K562 (cell line): ENCODE data around the gene DHX35. TPM values are rescaled to one million over a fixed set of nuclear protein-coding genes. Genes with fewer than 3 reads are reported as not detected.

ENCODE experiments used
- ATAC-seq: fragments of 200-7000 bp; cut with Tn5 transposase; 3 replicates; pipeline ENCODE4 v1.9.1; 2020; ENCODE audit warnings: moderate library complexity
- BruUV-seq: library from RNA; stranded (reverse); fragments of 400-500 nt; replicated peaks from 2 replicates; lab custom pipeline; 2021; lab: Mats Ljungman, UMichigan
- CTCF ChIA-PET: fragments of 300-600 bp; formaldehyde crosslinking; extraction: SDS; loops from one replicate; lab custom pipeline; 2021; ENCODE audit warnings: low intra/inter-chr PET ratio; lab: Yijun Ruan, JAX
- POLR2A ChIA-PET: fragments of 300-600, 350-650 bp; sonication (Branson Sonifier 250); formaldehyde crosslinking; extraction: SDS; loops from one replicate; lab custom pipeline; 2021; ENCODE audit warnings: antibody characterized with exemption, inconsistent platforms; lab: Yijun Ruan, JAX
- DNase-seq, 4 experiments: peaks; one replicate each; pipeline versions ENCODE4 v3.0.0 to v3.0.0-alpha.2; 2011 to 2018; ENCODE audit warnings: low spot score in 3 of 4, mixed read lengths in 3 of 4; ENCODE audit errors: extremely low read depth in 1 of 4
- FAIRE-seq: peaks from 2 replicates; lab custom pipeline; 2011; peaks lifted over from hg19 to GRCh38; lab: Jason Lieb, UNC
- H2AFZ ChIP-seq: 2 replicates; pipeline ENCODE4 v1.6.0; 2011; ENCODE audit warnings: low read depth, low read length, control low read depth, inconsistent platforms
- H3K27ac ChIP-seq: fragments of 200-600 bp; 3 replicates; pipeline ENCODE4 v1.8.0; 2011; ENCODE audit warnings: low read depth, mild to moderate bottlenecking, control low read depth, inconsistent platforms, low read length, moderate library complexity, mixed read lengths; ENCODE audit errors: extremely low read depth
- H3K27me3 ChIP-seq, 2 experiments: fragments of 300-600 bp in 1 of 2; 2 replicates in 1 of 2; 3 replicates in 1 of 2; pipeline versions ENCODE4 v1.6.0 to v1.8.0; 2011; ENCODE audit warnings: inconsistent platforms in 2 of 2, low read length in 2 of 2, mild to moderate bottlenecking in 1 of 2, mixed read lengths in 1 of 2, moderate library complexity in 1 of 2; ENCODE audit not compliant: control insufficient read depth in 2 of 2, insufficient read depth in 2 of 2
- H3K36me3 ChIP-seq: fragments of 300-600 bp; 3 replicates; pipeline ENCODE4 v1.8.0; 2011; ENCODE audit warnings: mild to moderate bottlenecking, low read length, inconsistent platforms; ENCODE audit not compliant: control insufficient read depth, insufficient read depth
- H3K4me1 ChIP-seq, 2 experiments: fragments of 200-600 bp in 1 of 2; replicated peaks in 1 of 2; 2 replicates in 1 of 2; 3 replicates in 1 of 2; pipeline versions ENCODE4 v1.5.1 to v1.8.0; 2011; ENCODE audit warnings: inconsistent platforms in 2 of 2, low read length in 2 of 2, mild to moderate bottlenecking in 1 of 2, mixed read lengths in 1 of 2, moderate library complexity in 1 of 2; ENCODE audit not compliant: control insufficient read depth in 2 of 2, insufficient read depth in 2 of 2
- H3K4me2 ChIP-seq: 2 replicates; pipeline ENCODE4 v1.6.1; 2011; ENCODE audit warnings: low read length, control low read depth, inconsistent platforms, mixed read lengths; ENCODE audit not compliant: insufficient read depth
- H3K4me3 ChIP-seq: fragments of 200-600 bp; sonication (generic), shearing (Covaris generic); 2 replicates; pipeline ENCODE4 v1.5.1; 2016; ENCODE audit warnings: control low read depth, inconsistent platforms
- H3K79me2 ChIP-seq: fragments of 200-600 bp; 3 replicates; pipeline ENCODE4 v1.8.0; 2011; ENCODE audit warnings: low read length, inconsistent platforms; ENCODE audit not compliant: control insufficient read depth, insufficient read depth
- H3K9ac ChIP-seq, 2 experiments: 2 replicates each; pipeline versions ENCODE4 v1.6.0 to v1.6.1; 2011; ENCODE audit warnings: low read depth in 2 of 2, low read length in 2 of 2, control low read depth in 1 of 2, inconsistent platforms in 1 of 2, mild to moderate bottlenecking in 1 of 2, mixed read lengths in 1 of 2; ENCODE audit not compliant: insufficient read depth in 1 of 2
- H3K9me1 ChIP-seq: one replicate; pipeline ENCODE4 v1.6.0; 2011; ENCODE audit warnings: inconsistent platforms, mild to moderate bottlenecking, low read length, moderate library complexity; ENCODE audit not compliant: control insufficient read depth, insufficient read depth
- H3K9me3 ChIP-seq: replicated peaks from 2 replicates; pipeline ENCODE4 v1.5.1; 2011; ENCODE audit warnings: low read depth, low read length, inconsistent platforms; ENCODE audit not compliant: control insufficient read depth, insufficient read depth
- H4K20me1 ChIP-seq: replicated peaks from 2 replicates; pipeline ENCODE4 v1.6.1; 2011; ENCODE audit warnings: low read length, inconsistent platforms, mixed read lengths; ENCODE audit not compliant: control insufficient read depth, insufficient read depth
- BRD9 ChIP-seq: fragments of 450-650 bp; IDR thresholded peaks from 2 replicates; pipeline ENCODE4 v1.6.1; 2018; ENCODE audit warnings: low read depth; ENCODE audit not compliant: partially characterized antibody
- HDAC2 ChIP-seq: fragments of 450-650 bp; IDR thresholded peaks from 2 replicates; pipeline ENCODE4 v1.6.1; 2016; ENCODE audit warnings: mild to moderate bottlenecking
- HINFP ChIP-seq: fragments of 450-650 bp; conservative IDR thresholded peaks from 2 replicates; pipeline ENCODE4 v1.6.1; 2016; ENCODE audit warnings: missing genetic modification characterization, low read depth, mild to moderate bottlenecking, control low read depth, missing compliant biosample characterization
- NONO ChIP-seq, 2 experiments: fragments of 200-400 bp in 1 of 2; fragments of 450-650 bp in 1 of 2; formaldehyde crosslinking in 1 of 2; IDR thresholded peaks; 2 replicates each; pipeline ENCODE4 v1.6.1; 2017; ENCODE audit warnings: low read depth in 2 of 2, mild to moderate bottlenecking in 2 of 2, moderate library complexity in 2 of 2, low read length in 1 of 2
- SMARCA4 ChIP-seq: fragments of 450-650 bp; IDR thresholded peaks from 2 replicates; pipeline ENCODE4 v1.6.1; 2016
- SMARCC2 ChIP-seq: fragments of 450-650 bp; IDR thresholded peaks from 2 replicates; pipeline ENCODE4 v1.6.1; 2017; ENCODE audit warnings: antibody characterized with exemption, moderate library complexity, mild to moderate bottlenecking, low read depth
- TAF7 ChIP-seq: fragments of 450-650 bp; IDR thresholded peaks from 2 replicates; pipeline ENCODE4 v1.6.1; 2016; ENCODE audit warnings: missing genetic modification characterization, missing compliant biosample characterization
- ZEB2 ChIP-seq: fragments of 450-650 bp; IDR thresholded peaks from 2 replicates; pipeline ENCODE4 v1.6.1; 2016
- ZNF121 ChIP-seq: sonication (generic); formaldehyde crosslinking; conservative IDR thresholded peaks from 2 replicates; pipeline ENCODE4 v1.8.0; 2022; ENCODE audit warnings: missing genetic modification reagents
- ZNF584 ChIP-seq: fragments of 200-800 bp; sonication (Bioruptor generic); IDR thresholded peaks from 2 replicates; pipeline ENCODE4 v1.6.1; 2016; ENCODE audit warnings: low read depth, mild to moderate bottlenecking, missing genetic modification characterization, missing compliant biosample characterization
- WGBS: fragments of 100-300 bp; shearing (Covaris generic); methylation state at CpG from one replicate; pipeline ENCODE4 v1.1.6; 2016; ENCODE audit warnings: low coverage, mixed read lengths; ENCODE audit not compliant: insufficient coverage; ENCODE audit errors: missing lambda C conversion rate; 5-methylcytosine and 5-hydroxymethylcytosine counted together
- in situ Hi-C: fragments of 300-500 bp; cut with MboI; formaldehyde crosslinking; loops from 4 replicates; pipeline ENCODE4 v1.15.0; 2018; ENCODE audit warnings: inconsistent platforms, mixed read lengths
- intact Hi-C: fragments of 100-400 bp; cut with micrococcal nuclease; formaldehyde crosslinking; loops from 2 replicates; pipeline ENCODE4 v1.14.2; 2022
- polyA plus RNA-seq, 8 experiments: library from polyadenylated mRNA; depleted of rRNA in 4 of 8; stranded (reverse) in 5 of 8; unstranded in 3 of 8; fragments of >200 nt; fragmentation: Nextera tagmentation in 2 of 8; fragmentation: Illumina TruSeq in 1 of 8; extraction: Ambion mirVana in 2 of 8; extraction: Trizol in 1 of 8; gene quantifications; 2 replicates each; pipeline versions ENCODE4 v1.2.1 to v1.2.3, GENCODE V29; 2011 to 2014; ENCODE audit warnings: inconsistent platforms in 1 of 8, missing spikeins in 1 of 8
- total RNA-seq, 7 experiments: library from RNA; depleted of rRNA in 6 of 7; stranded (reverse); fragments of >200 nt in 6 of 7; fragmentation: Illumina TruSeq in 2 of 7; extraction: Trizol in 2 of 7; gene quantifications; 2 replicates each; pipeline versions ENCODE4 v1.2.1 to v1.2.3, GENCODE V29; 2011 to 2021; ENCODE audit warnings: low replicate concordance in 1 of 7
- TF ChIP-seq, protein P1 (sequence below): fragments of 450-650 bp; conservative IDR thresholded peaks from 2 replicates; pipeline ENCODE4 v1.6.1; 2016; ENCODE audit warnings: missing genetic modification characterization, low read depth, mild to moderate bottlenecking, missing compliant biosample characterization, moderate library complexity
- TF ChIP-seq, protein P2 (sequence below), 2 experiments: fragments of 450-650 bp; IDR thresholded peaks; 2 replicates each; pipeline ENCODE4 v1.6.1; 2018; ENCODE audit warnings: mild to moderate bottlenecking in 2 of 2, low read depth in 1 of 2; ENCODE audit not compliant: partially characterized antibody in 2 of 2
- TF ChIP-seq, protein P3 (sequence below), 2 experiments: fragments of 450-650 bp; IDR thresholded peaks; 2 replicates each; pipeline ENCODE4 v1.6.1; 2016

DHX35 gene
- total and polyA plus RNA-seq, 9 of the 15 experiments (the other 6 are each of a cell fraction or from before 2014, with no cell fraction given): 6.5 to 25.6 (median 16.9) TPM

- peak overlapping the region; percentile 94 for H3K27ac ChIP-seq
- no peaks in the 10 kb centered on the region for H3K9me3 ChIP-seq
- TSS peak; percentile 93 for BruUV-seq
- H2AFZ ChIP-seq: peak overlapping the region; percentile 86
- in situ Hi-C loops: no loop called here
- H3K4me2 ChIP-seq: peak overlapping the region; percentile 97
- no peaks in the 10 kb centered on the region for H4K20me1 ChIP-seq
- CTCF ChIA-PET: interaction anchor here (2.0 kb wide), 1 partner anchor 36 kb away, joined by 10 read pairs; the partner anchor contains the start of gene FAM83D
- no peaks in the 10 kb centered on the region for H3K27me3 ChIP-seq
- DNase-seq (no peak), FAIRE-seq (no peak), ATAC-seq (no peak)
- H3K4me3 ChIP-seq: peak overlapping the region; percentile 92
- H3K9ac ChIP-seq: peak overlapping the region; percentile 90 to 94
- no peaks in the 10 kb centered on the region for H3K9me1 ChIP-seq
- peaks cover 20% of the 10 kb centered on the region; the same call in 2 of the 3 replicates for H3K36me3 ChIP-seq
- intact Hi-C loops: loop anchor here (1.0 to 5.0 kb wide), 3 partner anchors 35 to 214 kb away; partner anchors contain the start of genes ACTR5 and FAM83D
- H3K4me1 ChIP-seq: peaks cover 14 to 23% of the 10 kb centered on the region in 2 experiments; a peak in 4 of 5 replicates
- H3K79me2 ChIP-seq: peaks cover 60% of the 10 kb centered on the region
- under 1% methylated on average over 16 of the region's 16 CpGs for WGBS
- POLR2A ChIA-PET: interaction anchor here (0.6 to 3.3 kb wide), 19 partner anchors 8 to 514 kb away, joined by 3 to 46 read pairs (median 5); partner anchors contain the start of gene FAM83D
- TF ChIP-seq, protein P1, sequence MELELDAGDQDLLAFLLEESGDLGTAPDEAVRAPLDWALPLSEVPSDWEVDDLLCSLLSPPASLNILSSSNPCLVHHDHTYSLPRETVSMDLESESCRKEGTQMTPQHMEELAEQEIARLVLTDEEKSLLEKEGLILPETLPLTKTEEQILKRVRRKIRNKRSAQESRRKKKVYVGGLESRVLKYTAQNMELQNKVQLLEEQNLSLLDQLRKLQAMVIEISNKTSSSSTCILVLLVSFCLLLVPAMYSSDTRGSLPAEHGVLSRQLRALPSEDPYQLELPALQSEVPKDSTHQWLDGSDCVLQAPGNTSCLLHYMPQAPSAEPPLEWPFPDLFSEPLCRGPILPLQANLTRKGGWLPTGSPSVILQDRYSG (tag): 0 out of 2 replicates have a peak, but pooled peaks have one; percentile 72
- TF ChIP-seq TAF7 (tag): 0 out of 2 replicates have a peak, but pooled peaks have one; percentile 59
- TF ChIP-seq HDAC2: peak; percentile 38; the same call in 1 of the 2 replicates
- TF ChIP-seq, protein P2, sequence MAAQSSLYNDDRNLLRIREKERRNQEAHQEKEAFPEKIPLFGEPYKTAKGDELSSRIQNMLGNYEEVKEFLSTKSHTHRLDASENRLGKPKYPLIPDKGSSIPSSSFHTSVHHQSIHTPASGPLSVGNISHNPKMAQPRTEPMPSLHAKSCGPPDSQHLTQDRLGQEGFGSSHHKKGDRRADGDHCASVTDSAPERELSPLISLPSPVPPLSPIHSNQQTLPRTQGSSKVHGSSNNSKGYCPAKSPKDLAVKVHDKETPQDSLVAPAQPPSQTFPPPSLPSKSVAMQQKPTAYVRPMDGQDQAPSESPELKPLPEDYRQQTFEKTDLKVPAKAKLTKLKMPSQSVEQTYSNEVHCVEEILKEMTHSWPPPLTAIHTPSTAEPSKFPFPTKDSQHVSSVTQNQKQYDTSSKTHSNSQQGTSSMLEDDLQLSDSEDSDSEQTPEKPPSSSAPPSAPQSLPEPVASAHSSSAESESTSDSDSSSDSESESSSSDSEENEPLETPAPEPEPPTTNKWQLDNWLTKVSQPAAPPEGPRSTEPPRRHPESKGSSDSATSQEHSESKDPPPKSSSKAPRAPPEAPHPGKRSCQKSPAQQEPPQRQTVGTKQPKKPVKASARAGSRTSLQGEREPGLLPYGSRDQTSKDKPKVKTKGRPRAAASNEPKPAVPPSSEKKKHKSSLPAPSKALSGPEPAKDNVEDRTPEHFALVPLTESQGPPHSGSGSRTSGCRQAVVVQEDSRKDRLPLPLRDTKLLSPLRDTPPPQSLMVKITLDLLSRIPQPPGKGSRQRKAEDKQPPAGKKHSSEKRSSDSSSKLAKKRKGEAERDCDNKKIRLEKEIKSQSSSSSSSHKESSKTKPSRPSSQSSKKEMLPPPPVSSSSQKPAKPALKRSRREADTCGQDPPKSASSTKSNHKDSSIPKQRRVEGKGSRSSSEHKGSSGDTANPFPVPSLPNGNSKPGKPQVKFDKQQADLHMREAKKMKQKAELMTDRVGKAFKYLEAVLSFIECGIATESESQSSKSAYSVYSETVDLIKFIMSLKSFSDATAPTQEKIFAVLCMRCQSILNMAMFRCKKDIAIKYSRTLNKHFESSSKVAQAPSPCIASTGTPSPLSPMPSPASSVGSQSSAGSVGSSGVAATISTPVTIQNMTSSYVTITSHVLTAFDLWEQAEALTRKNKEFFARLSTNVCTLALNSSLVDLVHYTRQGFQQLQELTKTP (IDR thresholded peaks at IDR 0.05; ENCODE audit: low read depth in 1 of 2, partially characterized antibody in 2 of 2): peak; percentile 48 to 64
- TF ChIP-seq SMARCC2: 0 out of 2 replicates have a peak, but pooled peaks have one; percentile 35
- peak; percentile 71 for TF ChIP-seq BRD9
- TF ChIP-seq ZEB2: peak; percentile 33; the same call in 1 of the 2 replicates
- TF ChIP-seq ZNF121 (CRISPR knock-in tag): no peak
- peak; percentile 25; the same call in 1 of the 2 replicates for TF ChIP-seq SMARCA4
- TF ChIP-seq, protein P3, sequence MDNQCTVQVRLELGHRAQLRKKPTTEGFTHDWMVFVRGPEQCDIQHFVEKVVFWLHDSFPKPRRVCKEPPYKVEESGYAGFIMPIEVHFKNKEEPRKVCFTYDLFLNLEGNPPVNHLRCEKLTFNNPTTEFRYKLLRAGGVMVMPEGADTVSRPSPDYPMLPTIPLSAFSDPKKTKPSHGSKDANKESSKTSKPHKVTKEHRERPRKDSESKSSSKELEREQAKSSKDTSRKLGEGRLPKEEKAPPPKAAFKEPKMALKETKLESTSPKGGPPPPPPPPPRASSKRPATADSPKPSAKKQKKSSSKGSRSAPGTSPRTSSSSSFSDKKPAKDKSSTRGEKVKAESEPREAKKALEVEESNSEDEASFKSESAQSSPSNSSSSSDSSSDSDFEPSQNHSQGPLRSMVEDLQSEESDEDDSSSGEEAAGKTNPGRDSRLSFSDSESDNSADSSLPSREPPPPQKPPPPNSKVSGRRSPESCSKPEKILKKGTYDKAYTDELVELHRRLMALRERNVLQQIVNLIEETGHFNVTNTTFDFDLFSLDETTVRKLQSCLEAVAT (IDR thresholded peaks at IDR 0.05): peak in 1 of 2 experiments; percentile 39; a peak in 1 of 4 replicates
- peak in 1 of 2 experiments; percentile 38; a peak in 1 of 4 replicates for TF ChIP-seq NONO (IDR thresholded peaks at IDR 0.05; ENCODE audit: low read depth in 2 of 2, low read length in 1 of 2)
- TF ChIP-seq ZNF584 (CRISPR knock-in tag): 0 out of 2 replicates have a peak, but pooled peaks have one; percentile 20
- TF ChIP-seq HINFP (tag): no peak
Observed at GRCh38 chr20:38961530-38962043, 557 bp upstream of the DHX35 start.
